Activated T-helper 2 cell treated with anti-CD3 and anti-CD28 coated beads, Interferon-gamma antibody, Interleukin-2, Interleukin-4, amounts not matched to agents 10 μg/mL and 5 μg/mL and 100 μg/mL, durations not matched to agents 14 hours and 24 hours and 36 hours (primary cell): ENCODE data around the gene PAPPA2. TPM values are rescaled to one million over a fixed set of nuclear protein-coding genes. Genes with fewer than 3 reads are reported as not detected.

Experiments
- DNase-seq: peaks from one replicate; pipeline ENCODE4 v3.0.0; 2021; ENCODE audit warnings: low spot score
- H3K27ac Mint-ChIP-seq: one replicate; pipeline ENCODE4 v1.8.0; 2021; ENCODE audit warnings: mixed read lengths
- H3K27me3 Mint-ChIP-seq: one replicate; pipeline ENCODE4 v1.8.0; 2021; ENCODE audit warnings: low read depth, mixed read lengths
- H3K36me3 Mint-ChIP-seq: one replicate; pipeline ENCODE4 v1.8.0; 2021; ENCODE audit warnings: low read depth, mixed read lengths
- H3K4me1 Mint-ChIP-seq: one replicate; pipeline ENCODE4 v1.8.0; 2021; ENCODE audit warnings: low read depth, mixed read lengths
- H3K4me3 Mint-ChIP-seq: one replicate; pipeline ENCODE4 v1.8.0; 2021; ENCODE audit warnings: low read depth, mild to moderate bottlenecking, moderate library complexity, mixed read lengths
- H3K9me3 Mint-ChIP-seq: one replicate; pipeline ENCODE4 v1.8.0; 2021; ENCODE audit warnings: mixed read lengths
- intact Hi-C: fragments of 100-400 bp; cut with micrococcal nuclease; formaldehyde crosslinking; loops from one replicate; pipeline ENCODE4 v1.15.1; 2023
- total RNA-seq: library from RNA; stranded (reverse); gene quantifications from 2 replicates; pipeline ENCODE4 v1.2.3, GENCODE V29; 2022

Gene PAPPA2
- total RNA-seq, 1 donor from 2014 or later = 0.05 TPM

- Mint-ChIP-seq H3K4me3 (no peak overlapping the region), H3K27ac (no peak overlapping the region), H3K4me1 (no peaks in the 10 kb centered on the region), H3K36me3 (no peaks in the 10 kb centered on the region), H3K9me3 (no peaks in the 10 kb centered on the region), H3K27me3 (no peaks in the 10 kb centered on the region)
- intact Hi-C loops = no loop called here
- no peak for DNase-seq
Measured at GRCh38 chr1:176885751-176886150, 422.8 kb downstream of the PAPPA2 start.

GRCh38 chr1:176888471-176889032 lies 425.6 kb downstream of the PAPPA2 start:
- Mint-ChIP-seq H3K36me3 (no peaks in the 10 kb centered on the region), H3K4me1 (no peaks in the 10 kb centered on the region), H3K27me3 (no peaks in the 10 kb centered on the region), H3K27ac (no peak overlapping the region), H3K4me3 (no peak overlapping the region), H3K9me3 (no peaks in the 10 kb centered on the region)
- intact Hi-C loops = no loop called here
- DNase-seq = no peak

GRCh38 chr1:176893625-176894352 lies 430.8 kb downstream of the PAPPA2 start:
- H3K27ac Mint-ChIP-seq = no peak overlapping the region
- DNase-seq = no peak
- H3K4me1 Mint-ChIP-seq = peaks cover 4% of the 10 kb centered on the region
- no peaks in the 10 kb centered on the region for H3K9me3 Mint-ChIP-seq
- H3K27me3 Mint-ChIP-seq = peaks cover 2% of the 10 kb centered on the region
- no peak overlapping the region for H3K4me3 Mint-ChIP-seq
- intact Hi-C loops = no loop called here
- H3K36me3 Mint-ChIP-seq = no peaks in the 10 kb centered on the region

- Mint-ChIP-seq H3K4me1 (peaks cover 4% of the 10 kb centered on the region), H3K36me3 (no peaks in the 10 kb centered on the region), H3K9me3 (no peaks in the 10 kb centered on the region), H3K27me3 (peaks cover 2% of the 10 kb centered on the region), H3K27ac (no peak overlapping the region), H3K4me3 (no peak overlapping the region)
- intact Hi-C loops = no loop called here
- no peak for DNase-seq
Measured at GRCh38 chr1:176894450-176894849, 431.5 kb downstream of the PAPPA2 start.
